ENCODE results near the gene IZUMO1R.

IZUMO1R gene

DNA sequence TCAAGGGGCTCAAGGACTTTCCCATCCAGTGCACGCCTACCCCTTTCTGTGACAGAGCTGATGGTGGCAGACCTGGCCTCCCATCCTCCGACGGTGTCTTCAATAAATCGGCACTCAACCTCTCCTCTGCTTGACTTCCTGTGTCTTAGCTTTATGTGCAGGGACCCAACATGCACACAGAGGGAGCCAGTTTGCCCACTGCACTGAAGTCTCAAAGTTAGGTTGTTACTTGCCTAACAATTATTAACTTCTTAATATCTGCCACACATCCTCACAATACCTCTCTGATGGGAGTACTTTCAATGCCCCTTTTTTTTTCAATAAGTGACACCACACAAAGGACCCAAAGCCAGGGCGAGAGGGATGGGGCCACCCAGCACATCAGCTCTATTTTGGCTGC, 3.6 kb downstream of the IZUMO1R start:
- ATAC-seq (ENCODE audit: insufficient read depth, low read depth) (no peak), DNase-seq (no peak)
- H2AFZ ChIP-seq (ENCODE audit: low read depth, low read length), result no peak overlapping the region
- H3K4me3 ChIP-seq (ENCODE audit: low read depth in 1 of 2, low read length in 2 of 2), result no peak overlapping the region
- no peaks in the 10 kb centered on the region for H3K4me1 ChIP-seq (ENCODE audit: insufficient read depth, low read length)
- H3K27ac ChIP-seq (ENCODE audit: low read length), result no peak overlapping the region
- no peaks in the 10 kb centered on the region for H3K9me3 ChIP-seq (ENCODE audit: insufficient read depth, low read length, severe bottlenecking)
- TF ChIP-seq EZH2 (IDR thresholded peaks at IDR 0.05; ENCODE audit: borderline replicate concordance, low read depth, low read length, severe bottlenecking), result no peak
- TF ChIP-seq, protein P1, sequence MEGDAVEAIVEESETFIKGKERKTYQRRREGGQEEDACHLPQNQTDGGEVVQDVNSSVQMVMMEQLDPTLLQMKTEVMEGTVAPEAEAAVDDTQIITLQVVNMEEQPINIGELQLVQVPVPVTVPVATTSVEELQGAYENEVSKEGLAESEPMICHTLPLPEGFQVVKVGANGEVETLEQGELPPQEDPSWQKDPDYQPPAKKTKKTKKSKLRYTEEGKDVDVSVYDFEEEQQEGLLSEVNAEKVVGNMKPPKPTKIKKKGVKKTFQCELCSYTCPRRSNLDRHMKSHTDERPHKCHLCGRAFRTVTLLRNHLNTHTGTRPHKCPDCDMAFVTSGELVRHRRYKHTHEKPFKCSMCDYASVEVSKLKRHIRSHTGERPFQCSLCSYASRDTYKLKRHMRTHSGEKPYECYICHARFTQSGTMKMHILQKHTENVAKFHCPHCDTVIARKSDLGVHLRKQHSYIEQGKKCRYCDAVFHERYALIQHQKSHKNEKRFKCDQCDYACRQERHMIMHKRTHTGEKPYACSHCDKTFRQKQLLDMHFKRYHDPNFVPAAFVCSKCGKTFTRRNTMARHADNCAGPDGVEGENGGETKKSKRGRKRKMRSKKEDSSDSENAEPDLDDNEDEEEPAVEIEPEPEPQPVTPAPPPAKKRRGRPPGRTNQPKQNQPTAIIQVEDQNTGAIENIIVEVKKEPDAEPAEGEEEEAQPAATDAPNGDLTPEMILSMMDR (IDR thresholded peaks at IDR 0.05; ENCODE audit: borderline replicate concordance, extremely low read depth, low read length, poor library complexity, severe bottlenecking), result peak; percentile 10
- H4K20me1 ChIP-seq (ENCODE audit: insufficient read depth, low read length), result no peaks in the 10 kb centered on the region
- H3K9ac ChIP-seq (ENCODE audit: low read depth, low read length), result no peak overlapping the region
- no peak overlapping the region for H3K4me2 ChIP-seq (ENCODE audit: insufficient read depth, low read length)
- no peaks in the 10 kb centered on the region for H3K36me3 ChIP-seq (ENCODE audit: insufficient read depth, low read length)
- H3K27me3 ChIP-seq (ENCODE audit: insufficient read depth, low read length, poor library complexity), result peaks cover 7% of the 10 kb centered on the region
- H3K79me2 ChIP-seq (ENCODE audit: insufficient read depth, low read length), result no peaks in the 10 kb centered on the region

GRCh38 chr11:94309757-94310156, 5.4 kb downstream of the IZUMO1R start:
- TF ChIP-seq EZH2 (IDR thresholded peaks at IDR 0.05; ENCODE audit: borderline replicate concordance, low read depth, low read length, severe bottlenecking), result no peak
- TF ChIP-seq, protein P1 (IDR thresholded peaks at IDR 0.05; ENCODE audit: borderline replicate concordance, extremely low read depth, low read length, poor library complexity, severe bottlenecking), result no peak
- Histone ChIP-seq H3K36me3 (ENCODE audit: insufficient read depth, low read length) (no peaks in the 10 kb centered on the region), H3K9me3 (ENCODE audit: insufficient read depth, low read length, severe bottlenecking) (no peaks in the 10 kb centered on the region), H3K4me2 (ENCODE audit: insufficient read depth, low read length) (no peak overlapping the region), H3K27me3 (ENCODE audit: insufficient read depth, low read length, poor library complexity) (peaks cover 7% of the 10 kb centered on the region), H2AFZ (ENCODE audit: low read depth, low read length) (no peak overlapping the region), H3K4me3 (ENCODE audit: low read depth in 1 of 2, low read length in 2 of 2) (no peak overlapping the region), H3K27ac (ENCODE audit: low read length) (no peak overlapping the region), H3K79me2 (ENCODE audit: insufficient read depth, low read length) (no peaks in the 10 kb centered on the region), H4K20me1 (ENCODE audit: insufficient read depth, low read length) (no peaks in the 10 kb centered on the region), H3K4me1 (ENCODE audit: insufficient read depth, low read length) (no peaks in the 10 kb centered on the region), H3K9ac (ENCODE audit: low read depth, low read length) (no peak overlapping the region)
- DNase-seq (no peak), ATAC-seq (ENCODE audit: insufficient read depth, low read depth) (no peak)

DNA sequence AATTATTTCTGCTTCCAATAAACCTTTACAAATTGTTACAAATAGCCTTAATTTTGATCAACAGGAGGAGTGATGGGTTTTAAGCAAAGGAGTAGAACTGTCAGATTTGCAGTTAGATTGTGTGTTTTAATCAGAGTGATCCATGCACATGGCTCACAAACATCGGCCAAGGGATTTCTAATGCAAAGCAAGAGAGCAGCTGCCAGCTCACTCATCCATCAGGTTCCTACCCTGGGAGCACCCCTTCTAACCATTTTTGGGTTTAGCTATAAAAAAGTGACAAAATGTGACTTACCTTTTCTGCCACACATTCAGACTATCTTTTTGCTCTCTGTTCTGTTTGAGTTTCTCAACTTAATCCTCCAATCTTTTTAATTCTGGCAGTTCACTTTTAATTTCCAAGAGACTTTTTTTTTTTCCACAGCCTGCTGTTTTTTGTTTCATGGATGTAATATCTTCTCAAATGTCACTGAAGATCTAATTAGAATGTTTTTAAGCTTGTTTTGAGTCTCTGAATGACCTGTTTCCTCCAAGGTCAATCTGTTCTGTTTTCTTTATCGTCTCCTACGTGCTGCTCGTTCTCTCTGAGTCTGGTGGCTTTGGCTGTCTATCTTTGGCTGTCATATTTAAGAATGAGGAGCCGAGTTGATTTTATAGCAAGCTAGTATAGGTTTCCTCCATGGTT, 6.0 kb downstream of the IZUMO1R start:
- H3K4me2 ChIP-seq (ENCODE audit: insufficient read depth, low read length), result no peak overlapping the region
- no peaks in the 10 kb centered on the region for H4K20me1 ChIP-seq (ENCODE audit: insufficient read depth, low read length)
- no peak overlapping the region for H3K9ac ChIP-seq (ENCODE audit: low read depth, low read length)
- no peak overlapping the region for H3K27ac ChIP-seq (ENCODE audit: low read length)
- H3K27me3 ChIP-seq (ENCODE audit: insufficient read depth, low read length, poor library complexity), result peaks cover 5% of the 10 kb centered on the region
- DNase-seq, result no peak
- H3K4me1 ChIP-seq (ENCODE audit: insufficient read depth, low read length), result no peaks in the 10 kb centered on the region
- no peaks in the 10 kb centered on the region for H3K9me3 ChIP-seq (ENCODE audit: insufficient read depth, low read length, severe bottlenecking)
- no peak for ATAC-seq (ENCODE audit: insufficient read depth, low read depth)
- no peak overlapping the region for H3K4me3 ChIP-seq (ENCODE audit: low read depth in 1 of 2, low read length in 2 of 2)
- no peaks in the 10 kb centered on the region for H3K79me2 ChIP-seq (ENCODE audit: insufficient read depth, low read length)
- no peak overlapping the region for H2AFZ ChIP-seq (ENCODE audit: low read depth, low read length)
- TF ChIP-seq, protein P1 (IDR thresholded peaks at IDR 0.05; ENCODE audit: borderline replicate concordance, extremely low read depth, low read length, poor library complexity, severe bottlenecking), result no peak
- no peak for TF ChIP-seq EZH2 (IDR thresholded peaks at IDR 0.05; ENCODE audit: borderline replicate concordance, low read depth, low read length, severe bottlenecking)
- H3K36me3 ChIP-seq (ENCODE audit: insufficient read depth, low read length), result no peaks in the 10 kb centered on the region

Measured in DND-41 (cell line).